HFF-Myc (cell line): ENCODE data around the gene PUM2.
A peak's percentile ranks its signal among the peaks of the same experiment; 100 is the strongest.
"Not testable (repeated sequence)": the region's sequence is repeated elsewhere in the genome, so short reads cannot be mapped to it uniquely, and the experiment has no call there.

Source experiments
- DNase-seq: peaks from one replicate; pipeline ENCODE4 v3.0.0-alpha.2; 2011; ENCODE audit warnings: low read depth; ENCODE audit errors: extremely low read depth
- H3K4me3 ChIP-seq: replicated peaks from 2 replicates; pipeline ENCODE4 v1.5.1; 2011; ENCODE audit warnings: low read depth, mild to moderate bottlenecking, control low read depth, low read length
- CTCF ChIP-seq: IDR thresholded peaks from 2 replicates; pipeline ENCODE4 v1.5.1; 2012; ENCODE audit warnings: mild to moderate bottlenecking, low read depth, low read length, control low read depth; ENCODE audit errors: missing control alignments

The PUM2 gene

GRCh38 chr2:20249170-20249569 lies 101.5 kb downstream of the PUM2 start:
- DNase-seq: no peak
- no peak for TF ChIP-seq CTCF
- no peak overlapping the region for H3K4me3 ChIP-seq

- DNase-seq: no peak
- no peak for TF ChIP-seq CTCF
- no peak overlapping the region for H3K4me3 ChIP-seq
Measured at GRCh38 chr2:20247084-20247483, 103.6 kb downstream of the PUM2 start.

- not testable (repeated sequence) for DNase-seq, H3K4me3 ChIP-seq
Measured at GRCh38 chr2:20243637-20244036, 107.0 kb downstream of the PUM2 start.

- H3K4me3 ChIP-seq: no peak overlapping the region
- no peak for DNase-seq
- no peak for TF ChIP-seq CTCF
Measured at GRCh38 chr2:20242727-20243377, 107.8 kb downstream of the PUM2 start.

GRCh38 chr2:20241973-20242726 lies 108.5 kb downstream of the PUM2 start:
- no peak for DNase-seq
- H3K4me3 ChIP-seq: no peak overlapping the region
- peak; percentile 67 for TF ChIP-seq CTCF

- not testable (repeated sequence) for DNase-seq, H3K4me3 ChIP-seq
Measured at GRCh38 chr2:20240291-20240690, 110.4 kb downstream of the PUM2 start.

- H3K4me3 ChIP-seq: no peak overlapping the region
- TF ChIP-seq CTCF: no peak
- no peak for DNase-seq
Measured at GRCh38 chr2:20236496-20236895, 114.1 kb downstream of the PUM2 start.
